HG03045 (cell line): ENCODE data around the gene FGR.

ENCODE experiments used
- ATAC-seq: cut with Tn5 transposase; IDR thresholded peaks from one replicate; pipeline ENCODE4 v1.9.1; 2021; ENCODE audit warnings: mild to moderate bottlenecking, moderate library complexity; ENCODE audit not compliant: unreplicated experiment

Gene FGR

GRCh38 chr1:27601771-27602461 is 33.1 kb downstream of the FGR start:
- no peak for ATAC-seq

- no peak for ATAC-seq
Observed at GRCh38 chr1:27601321-27601770, 33.6 kb downstream of the FGR start.

GRCh38 chr1:27600498-27601175 is 34.3 kb downstream of the FGR start:
- ATAC-seq: no peak

GRCh38 chr1:27599605-27600497 is 35.1 kb downstream of the FGR start:
- ATAC-seq: no peak

GRCh38 chr1:27598902-27599528 is 36.0 kb downstream of the FGR start:
- ATAC-seq: no peak

- ATAC-seq: no peak
Observed at GRCh38 chr1:27598295-27598687, 36.7 kb downstream of the FGR start.

- ATAC-seq: no peak
Observed at GRCh38 chr1:27597516-27598294, 37.3 kb downstream of the FGR start.

GRCh38 chr1:27596986-27597385 is 38.0 kb downstream of the FGR start:
- no peak for ATAC-seq

- no peak for ATAC-seq
Observed at GRCh38 chr1:27596261-27596660, 38.7 kb downstream of the FGR start.

- ATAC-seq: no peak
Observed at GRCh38 chr1:27595597-27595996, 39.4 kb downstream of the FGR start.

- no peak for ATAC-seq
Observed at GRCh38 chr1:27594564-27595510, 40.1 kb downstream of the FGR start.

- ATAC-seq: no peak
Observed at GRCh38 chr1:27593678-27594563, 41.1 kb downstream of the FGR start.

GRCh38 chr1:27592931-27593677 is 41.9 kb downstream of the FGR start:
- ATAC-seq: no peak

- no peak for ATAC-seq
Observed at GRCh38 chr1:27592232-27592930, 42.6 kb downstream of the FGR start.

GRCh38 chr1:27591622-27592021 is 43.4 kb downstream of the FGR start:
- no peak for ATAC-seq

- ATAC-seq: no peak
Observed at GRCh38 chr1:27590917-27591508, 44.0 kb downstream of the FGR start.
